Measurements from ENCODE around the gene TENT4B. TPM values are rescaled to one million over a fixed set of nuclear protein-coding genes. Genes with fewer than 3 reads are reported as not detected.

Gene TENT4B
- total and polyA plus RNA-seq, 7 donors: 3.6 to 23.5 (median 14.9) TPM

DNA sequence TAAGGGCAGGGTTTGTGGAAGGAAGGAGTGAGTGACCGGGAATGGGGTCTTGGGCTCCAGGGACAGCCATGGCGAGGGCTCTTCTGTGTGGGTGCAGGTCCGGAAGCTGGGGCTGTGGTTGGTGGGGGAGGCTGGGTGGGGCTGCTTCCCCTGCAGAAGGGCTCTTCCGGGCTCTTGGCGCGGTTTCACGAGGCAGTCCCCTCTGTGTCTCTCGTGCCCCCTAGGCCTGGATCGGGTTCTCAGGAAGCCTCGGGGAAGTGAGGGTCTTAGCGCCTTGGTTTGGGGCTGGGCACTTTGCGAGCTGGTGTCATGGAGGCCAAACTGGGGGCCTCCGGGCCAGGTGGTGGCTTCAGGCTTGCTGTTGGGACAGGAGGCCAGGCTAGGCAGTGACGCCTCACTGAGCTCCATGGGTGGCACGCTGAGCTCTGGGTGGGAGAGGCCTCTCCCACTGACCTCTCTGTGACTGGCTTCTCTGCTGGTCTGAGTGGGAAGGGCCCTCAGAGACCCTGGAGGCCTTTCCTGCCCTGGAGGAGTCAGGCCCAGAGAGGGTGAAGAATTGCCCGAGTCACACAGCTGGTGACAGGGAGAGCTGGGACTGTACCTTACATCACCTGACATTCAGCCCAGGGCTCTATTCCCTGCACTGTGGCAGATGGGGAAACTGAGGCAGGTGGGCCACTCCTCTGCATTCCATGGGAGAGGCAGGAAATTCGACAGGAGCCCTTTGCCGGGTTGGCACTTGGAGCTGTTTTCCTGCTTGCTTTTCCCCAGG is 121.4 kb downstream of the TENT4B start:
- no peak for TF ChIP-seq EP300 (IDR thresholded peaks at IDR 0.05)
- no peak for TF ChIP-seq POLR2AphosphoS5 (IDR thresholded peaks at IDR 0.05)
- TF ChIP-seq, protein P1, sequence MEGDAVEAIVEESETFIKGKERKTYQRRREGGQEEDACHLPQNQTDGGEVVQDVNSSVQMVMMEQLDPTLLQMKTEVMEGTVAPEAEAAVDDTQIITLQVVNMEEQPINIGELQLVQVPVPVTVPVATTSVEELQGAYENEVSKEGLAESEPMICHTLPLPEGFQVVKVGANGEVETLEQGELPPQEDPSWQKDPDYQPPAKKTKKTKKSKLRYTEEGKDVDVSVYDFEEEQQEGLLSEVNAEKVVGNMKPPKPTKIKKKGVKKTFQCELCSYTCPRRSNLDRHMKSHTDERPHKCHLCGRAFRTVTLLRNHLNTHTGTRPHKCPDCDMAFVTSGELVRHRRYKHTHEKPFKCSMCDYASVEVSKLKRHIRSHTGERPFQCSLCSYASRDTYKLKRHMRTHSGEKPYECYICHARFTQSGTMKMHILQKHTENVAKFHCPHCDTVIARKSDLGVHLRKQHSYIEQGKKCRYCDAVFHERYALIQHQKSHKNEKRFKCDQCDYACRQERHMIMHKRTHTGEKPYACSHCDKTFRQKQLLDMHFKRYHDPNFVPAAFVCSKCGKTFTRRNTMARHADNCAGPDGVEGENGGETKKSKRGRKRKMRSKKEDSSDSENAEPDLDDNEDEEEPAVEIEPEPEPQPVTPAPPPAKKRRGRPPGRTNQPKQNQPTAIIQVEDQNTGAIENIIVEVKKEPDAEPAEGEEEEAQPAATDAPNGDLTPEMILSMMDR (IDR thresholded peaks at IDR 0.05): no peak
- no peak for TF ChIP-seq POLR2A (IDR thresholded peaks at IDR 0.05)
- no peaks in the 10 kb centered on the region for H3K36me3 ChIP-seq
- no peaks in the 10 kb centered on the region for H3K27me3 ChIP-seq
- no peak for DNase-seq
- peak overlapping the region in 2 of 4 donors; percentile 17 to 35 for H3K4me3 ChIP-seq
- intact Hi-C loops (cut with DNase I): no loop called here
- H3K27ac ChIP-seq: peak overlapping the region; percentile 47 to 53 (median 50)
- H3K4me1 ChIP-seq: no peaks in the 10 kb centered on the region
- H3K9me3 ChIP-seq: no peaks in the 10 kb centered on the region
- WGBS, 2 donors: 51 to 80% methylated on average over 18 of the region's 18 CpGs

DNA sequence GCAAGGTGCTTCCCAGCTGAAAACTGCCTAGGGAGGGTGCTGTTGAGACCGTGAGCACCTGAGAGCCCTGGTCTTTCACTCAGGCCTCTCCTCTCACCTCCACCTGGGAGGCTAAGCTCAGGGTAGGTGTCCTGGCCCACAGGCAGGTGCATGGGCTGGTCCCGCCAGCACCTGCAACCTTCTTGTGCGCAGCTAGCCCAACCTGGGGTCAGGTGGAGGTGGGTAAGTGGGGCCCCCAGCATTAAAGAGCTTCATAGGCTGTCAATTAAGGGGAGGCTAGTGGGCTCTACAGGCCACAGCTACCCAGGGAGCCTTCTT is 122.0 kb downstream of the TENT4B start:
- DNase-seq: no peak
- TF ChIP-seq POLR2AphosphoS5 (IDR thresholded peaks at IDR 0.05): no peak
- no peak for TF ChIP-seq EP300 (IDR thresholded peaks at IDR 0.05)
- TF ChIP-seq POLR2A (IDR thresholded peaks at IDR 0.05): no peak
- TF ChIP-seq, protein P1 (IDR thresholded peaks at IDR 0.05): no peak
- intact Hi-C loops (cut with DNase I): no loop called here
- Histone ChIP-seq H3K4me3 (peak overlapping the region in 2 of 4 donors; percentile 17 to 35), H3K4me1 (no peaks in the 10 kb centered on the region), H3K36me3 (no peaks in the 10 kb centered on the region), H3K9me3 (no peaks in the 10 kb centered on the region), H3K27me3 (no peaks in the 10 kb centered on the region), H3K27ac (peak overlapping the region in 3 of 4 donors; percentile 47 to 53 (median 52))
- 76 to 85% methylated on average over 3 of the region's 3 CpGs for WGBS, 2 donors

DNA sequence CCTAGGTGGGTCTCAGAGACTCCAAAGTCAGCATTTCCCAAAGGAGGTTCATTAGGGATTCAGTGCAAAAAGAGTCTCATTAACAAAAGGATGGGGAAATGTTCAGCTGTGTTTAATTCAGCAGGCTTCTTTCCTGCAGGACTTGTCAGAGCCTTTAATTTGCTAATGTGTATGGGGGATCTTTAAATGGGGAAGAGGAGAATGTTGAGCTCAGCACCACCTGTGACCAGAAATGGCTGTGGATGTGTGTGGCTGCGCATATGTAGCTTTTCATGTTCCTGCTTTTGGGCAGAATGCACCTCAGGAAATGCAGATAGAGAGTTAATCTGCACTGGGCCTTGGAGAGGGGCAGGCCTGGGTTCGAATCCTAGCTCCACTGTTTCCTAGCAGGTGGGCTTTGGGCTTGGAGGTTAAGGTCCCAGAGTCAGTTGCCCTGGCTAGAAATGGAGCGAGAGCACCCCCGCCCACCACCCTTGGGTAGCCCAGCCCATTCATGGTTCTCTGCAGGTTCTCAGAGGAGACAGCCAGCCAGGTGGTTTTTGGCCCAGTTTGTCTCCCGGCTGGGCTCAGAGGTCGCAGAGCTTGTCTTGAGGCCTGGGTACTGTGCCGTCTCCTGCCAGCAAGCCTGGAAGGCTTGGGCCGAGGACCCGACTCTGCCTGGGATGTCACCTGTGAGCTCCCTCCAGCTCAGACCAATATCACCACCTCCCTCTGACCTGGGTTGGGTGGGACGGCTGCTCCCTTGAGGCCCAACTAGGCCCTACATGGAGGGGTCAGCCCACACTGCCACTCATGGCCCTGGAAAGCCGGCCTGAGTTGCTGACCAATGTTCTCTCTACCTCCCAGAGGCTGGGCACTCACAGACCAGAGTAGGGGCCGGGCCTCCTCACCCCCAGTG is 122.6 kb downstream of the TENT4B start:
- Histone ChIP-seq H3K27me3 (no peaks in the 10 kb centered on the region), H3K9me3 (no peaks in the 10 kb centered on the region), H3K27ac (peak overlapping the region in 2 of 4 donors; percentile 47 to 52), H3K4me1 (no peaks in the 10 kb centered on the region), H3K4me3 (peak overlapping the region in 1 of 4 donors; percentile 35), H3K36me3 (no peaks in the 10 kb centered on the region)
- DNase-seq: no peak
- intact Hi-C loops (cut with DNase I): no loop called here
- TF ChIP-seq POLR2AphosphoS5 (IDR thresholded peaks at IDR 0.05): no peak
- TF ChIP-seq, protein P1 (IDR thresholded peaks at IDR 0.05): no peak
- no peak for TF ChIP-seq EP300 (IDR thresholded peaks at IDR 0.05)
- TF ChIP-seq POLR2A (IDR thresholded peaks at IDR 0.05): no peak
- 80 to 84% methylated on average over 12 of the region's 12 CpGs for WGBS, 2 donors

DNA sequence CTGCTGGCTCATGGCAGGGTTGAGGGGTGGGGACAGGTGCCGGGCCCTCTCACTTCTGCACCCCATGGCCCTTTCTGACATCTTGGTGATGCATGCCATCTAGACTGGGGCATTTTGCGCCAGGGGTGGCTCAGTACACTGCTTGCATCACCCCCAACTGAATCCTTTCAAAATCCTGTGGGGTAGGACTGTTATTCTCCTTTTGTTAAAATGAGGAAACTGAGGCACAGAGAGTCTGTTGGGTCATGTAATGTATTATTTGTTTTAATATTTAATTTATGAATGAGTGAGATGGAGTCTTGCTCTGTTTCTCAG is 123.2 kb downstream of the TENT4B start:
- Histone ChIP-seq H3K4me1 (no peaks in the 10 kb centered on the region), H3K4me3 (no peak overlapping the region), H3K27me3 (no peaks in the 10 kb centered on the region), H3K9me3 (no peaks in the 10 kb centered on the region), H3K27ac (no peak overlapping the region), H3K36me3 (no peaks in the 10 kb centered on the region)
- no peak for DNase-seq
- intact Hi-C loops (cut with DNase I): no loop called here
- WGBS, 2 donors: 91 to 96% methylated on average over 2 of the region's 2 CpGs
- TF ChIP-seq EP300 (IDR thresholded peaks at IDR 0.05) (no peak), POLR2AphosphoS5 (IDR thresholded peaks at IDR 0.05) (no peak), POLR2A (IDR thresholded peaks at IDR 0.05) (no peak)
- TF ChIP-seq, protein P1 (IDR thresholded peaks at IDR 0.05): no peak

Data from sigmoid colon (tissue), 7 donors.